ENCODE data around the gene LIN28B. TPM values are rescaled to one million over a fixed set of nuclear protein-coding genes. Genes with fewer than 3 reads are reported as not detected.

The LIN28B gene
- total and polyA plus RNA-seq, 10 donors: not detected

GRCh38 chr6:104936766-104937535, 20.0 kb upstream of the LIN28B start:
- H3K9me3 ChIP-seq: peaks cover 0 to 15% (median 2%) of the 10 kb centered on the region in 8 donors
- no peak for DNase-seq
- no peaks in the 10 kb centered on the region for H3K36me3 ChIP-seq
- H3K27ac ChIP-seq: no peak overlapping the region
- intact Hi-C loops (cut with DNase I; ENCODE audit: low total_unique reads): no loop called here
- 93 to 97% (median 95%) methylated on average over 37 to 38 of the region's 38 CpGs for WGBS, 5 donors
- peaks cover 4 to 15% (median 11%) of the 10 kb centered on the region in 6 donors for H3K4me1 ChIP-seq
- no peak overlapping the region for H3K4me3 ChIP-seq
- TF ChIP-seq POLR2AphosphoS5 (IDR thresholded peaks at IDR 0.05) (no peak), POLR2A (IDR thresholded peaks at IDR 0.05) (no peak)
- TF ChIP-seq, protein P1, sequence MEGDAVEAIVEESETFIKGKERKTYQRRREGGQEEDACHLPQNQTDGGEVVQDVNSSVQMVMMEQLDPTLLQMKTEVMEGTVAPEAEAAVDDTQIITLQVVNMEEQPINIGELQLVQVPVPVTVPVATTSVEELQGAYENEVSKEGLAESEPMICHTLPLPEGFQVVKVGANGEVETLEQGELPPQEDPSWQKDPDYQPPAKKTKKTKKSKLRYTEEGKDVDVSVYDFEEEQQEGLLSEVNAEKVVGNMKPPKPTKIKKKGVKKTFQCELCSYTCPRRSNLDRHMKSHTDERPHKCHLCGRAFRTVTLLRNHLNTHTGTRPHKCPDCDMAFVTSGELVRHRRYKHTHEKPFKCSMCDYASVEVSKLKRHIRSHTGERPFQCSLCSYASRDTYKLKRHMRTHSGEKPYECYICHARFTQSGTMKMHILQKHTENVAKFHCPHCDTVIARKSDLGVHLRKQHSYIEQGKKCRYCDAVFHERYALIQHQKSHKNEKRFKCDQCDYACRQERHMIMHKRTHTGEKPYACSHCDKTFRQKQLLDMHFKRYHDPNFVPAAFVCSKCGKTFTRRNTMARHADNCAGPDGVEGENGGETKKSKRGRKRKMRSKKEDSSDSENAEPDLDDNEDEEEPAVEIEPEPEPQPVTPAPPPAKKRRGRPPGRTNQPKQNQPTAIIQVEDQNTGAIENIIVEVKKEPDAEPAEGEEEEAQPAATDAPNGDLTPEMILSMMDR (IDR thresholded peaks at IDR 0.05 in 8 of 11, conservative IDR thresholded peaks at IDR 0.05 in 3 of 11): no peak
- H3K27me3 ChIP-seq (replicated peaks in 1 of 7): peaks cover 0 to 74% (median 27%) of the 10 kb centered on the region in 7 donors

GRCh38 chr6:104940238-104940892, 16.5 kb upstream of the LIN28B start:
- no peak for DNase-seq
- no peak overlapping the region for H3K27ac ChIP-seq
- peaks cover 4 to 15% (median 11%) of the 10 kb centered on the region in 6 donors for H3K4me1 ChIP-seq
- TF ChIP-seq, protein P1 (IDR thresholded peaks at IDR 0.05 in 8 of 11, conservative IDR thresholded peaks at IDR 0.05 in 3 of 11): no peak
- TF ChIP-seq POLR2AphosphoS5 (IDR thresholded peaks at IDR 0.05): no peak
- TF ChIP-seq POLR2A (IDR thresholded peaks at IDR 0.05): no peak
- peak overlapping the region in 7 of 8 donors; percentile 24 to 65 (median 36) for H3K4me3 ChIP-seq
- 17 to 30% (median 24%) methylated on average over 15 to 88 of the region's 88 CpGs for WGBS, 5 donors
- H3K9me3 ChIP-seq: peaks cover 0 to 15% (median 2%) of the 10 kb centered on the region in 8 donors
- H3K27me3 ChIP-seq (replicated peaks in 1 of 7): peaks cover 0 to 99% (median 50%) of the 10 kb centered on the region in 7 donors
- intact Hi-C loops (cut with DNase I; ENCODE audit: low total_unique reads): no loop called here
- no peaks in the 10 kb centered on the region for H3K36me3 ChIP-seq

DNA sequence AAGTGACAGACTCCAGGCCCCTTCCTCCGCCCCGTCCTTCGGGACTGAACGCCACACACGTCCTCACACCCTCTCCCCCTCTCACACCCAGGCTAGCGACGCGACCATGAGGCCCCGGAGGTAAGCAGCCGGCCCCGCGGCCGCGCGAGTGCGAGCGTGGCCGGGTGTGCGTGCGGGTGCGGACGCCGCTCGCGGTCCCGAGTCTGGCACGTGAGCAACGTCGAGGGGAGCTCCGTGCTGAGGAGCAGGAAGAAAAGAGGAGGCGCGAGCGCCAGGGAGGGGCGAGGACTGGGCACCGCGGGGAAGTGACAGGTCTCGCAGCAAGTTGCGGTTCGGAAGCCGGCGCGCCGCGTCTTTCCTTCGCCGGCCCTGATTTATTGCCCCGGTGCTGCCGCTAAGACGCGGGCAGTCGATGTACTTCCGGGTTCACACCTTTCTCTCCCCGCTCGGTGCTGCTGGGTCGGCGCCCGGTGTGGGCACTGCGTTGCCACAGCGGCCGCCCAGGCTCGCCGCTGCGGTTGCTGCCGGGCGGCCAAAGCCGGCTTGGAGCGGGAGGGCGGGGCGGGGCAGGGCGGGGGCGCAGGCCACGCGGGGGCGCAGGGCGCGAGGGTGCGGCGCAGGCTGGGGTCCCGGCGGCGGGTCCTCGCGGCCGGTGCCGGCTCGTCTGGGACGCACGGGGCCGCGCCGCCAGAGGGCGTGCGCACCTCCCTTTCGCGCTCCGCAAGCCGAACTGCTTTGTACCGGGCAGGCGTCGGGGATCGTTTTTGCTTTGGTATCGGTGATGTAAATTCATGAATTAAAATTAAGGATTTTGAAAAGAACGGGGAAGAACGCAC, 15.8 kb upstream of the LIN28B start:
- intact Hi-C loops (cut with DNase I; ENCODE audit: low total_unique reads): no loop called here
- DNase-seq: peak; percentile 77
- H3K27ac ChIP-seq: no peak overlapping the region
- 3 to 26% (median 3%) methylated on average over 44 to 104 of the region's 104 CpGs for WGBS, 5 donors
- H3K9me3 ChIP-seq: peaks cover 0 to 15% (median 2%) of the 10 kb centered on the region in 8 donors
- TF ChIP-seq, protein P1 (IDR thresholded peaks at IDR 0.05 in 8 of 11, conservative IDR thresholded peaks at IDR 0.05 in 3 of 11): peak in 5 of 11 experiments; percentile 34 to 60 (median 43)
- no peak for TF ChIP-seq POLR2AphosphoS5 (IDR thresholded peaks at IDR 0.05)
- H3K27me3 ChIP-seq (replicated peaks in 1 of 7): peaks cover 0 to 98% (median 50%) of the 10 kb centered on the region in 7 donors
- peak overlapping the region in 7 of 8 donors; percentile 24 to 65 (median 36) for H3K4me3 ChIP-seq
- peaks cover 4 to 15% (median 11%) of the 10 kb centered on the region in 6 donors for H3K4me1 ChIP-seq
- H3K36me3 ChIP-seq: no peaks in the 10 kb centered on the region

Measured in spleen (tissue), 11 donors.